GM19043 (cell line): Measurements from ENCODE around the gene DNAJC3.
"Not testable (repeated sequence)": the region's sequence is repeated elsewhere in the genome, so short reads cannot be mapped to it uniquely, and the experiment has no call there.

Experiments
- ATAC-seq: cut with Tn5 transposase; IDR thresholded peaks from one replicate; pipeline ENCODE4 v1.9.1; 2021; ENCODE audit warnings: low read depth; ENCODE audit not compliant: unreplicated experiment

DNAJC3 gene

DNA sequence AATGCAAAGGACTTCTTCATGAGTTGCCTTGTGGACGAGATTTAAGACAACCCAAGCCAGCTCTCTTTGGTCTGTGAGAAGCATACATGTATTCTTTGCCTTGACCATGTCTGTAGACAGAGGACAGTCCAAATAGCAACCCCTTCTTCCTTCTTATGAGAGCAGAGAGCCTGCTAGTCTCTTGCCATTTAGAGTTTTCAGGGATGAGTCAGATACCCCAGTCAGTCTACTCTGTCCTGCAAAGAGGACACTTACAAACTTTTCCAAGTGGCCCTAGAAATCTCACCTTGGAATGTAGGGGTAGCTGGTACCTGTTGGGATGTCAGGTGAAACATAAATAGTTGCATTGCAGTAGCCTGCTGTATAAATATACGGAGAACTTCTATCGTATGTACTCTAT, 36.7 kb downstream of the DNAJC3 start:
- ATAC-seq, result no peak

- no peak for ATAC-seq
Observed at GRCh38 chr13:95714142-95714832, 37.3 kb downstream of the DNAJC3 start.

DNA sequence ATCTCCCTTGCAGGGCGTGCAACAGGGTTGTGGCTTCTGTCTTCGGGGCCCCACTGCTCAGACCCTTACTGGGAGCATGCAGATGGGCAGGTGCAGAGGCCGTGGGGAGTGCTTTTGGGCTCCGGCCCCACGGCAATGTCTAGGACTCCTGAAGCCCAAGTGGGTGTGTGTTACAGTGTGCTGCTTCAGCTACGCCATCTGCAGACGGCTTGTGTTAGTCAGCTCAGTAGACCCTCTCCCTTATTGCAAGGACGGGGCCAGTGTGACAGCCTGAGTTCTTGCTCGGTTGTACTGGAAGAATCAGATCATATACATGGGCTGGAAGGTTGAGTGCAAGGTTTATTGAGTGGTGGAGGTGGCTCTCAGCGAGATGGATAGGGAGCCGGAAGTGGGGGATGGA, 39.3 kb downstream of the DNAJC3 start:
- no peak for ATAC-seq

DNA sequence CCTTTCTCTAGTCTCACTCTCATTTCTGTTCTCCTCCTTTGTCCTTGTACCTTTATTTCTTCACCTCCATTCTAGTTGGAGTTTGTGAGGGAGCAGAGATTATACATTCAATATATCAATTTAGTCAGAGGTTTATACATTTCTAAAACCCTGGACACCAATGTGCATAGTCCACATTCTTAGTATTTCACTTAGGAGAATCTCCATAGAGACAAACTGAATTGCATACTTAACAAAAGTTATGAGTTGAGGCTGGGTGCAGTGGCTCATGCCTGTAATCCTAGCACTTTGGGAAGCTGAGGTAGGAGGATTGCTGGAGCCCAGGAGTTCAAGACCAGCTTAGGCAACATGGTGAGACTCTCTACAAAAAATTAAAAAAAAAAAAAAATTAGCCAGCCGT, 45.3 kb downstream of the DNAJC3 start:
- ATAC-seq, result no peak

DNA sequence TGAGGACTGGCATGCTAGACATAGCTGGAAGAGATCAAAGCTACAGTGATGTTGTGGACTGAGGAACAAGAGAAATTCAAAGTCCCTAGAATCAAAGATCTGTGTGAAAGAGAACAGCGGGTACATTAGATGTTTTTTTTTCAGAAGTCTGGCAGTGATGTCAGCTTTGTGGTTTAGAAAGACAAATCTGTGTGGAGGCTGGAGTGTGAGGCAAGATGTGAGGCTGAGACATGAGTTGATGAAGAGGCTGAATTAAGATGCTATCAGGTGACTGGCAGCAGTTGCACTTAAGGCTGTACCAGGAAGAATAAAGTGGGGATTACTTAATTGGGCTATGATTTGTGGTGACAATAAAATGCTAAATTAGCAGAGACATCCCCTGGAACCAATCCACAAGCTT, 46.5 kb downstream of the DNAJC3 start:
- ATAC-seq, result no peak

- ATAC-seq, result no peak
Observed at GRCh38 chr13:95724252-95724651, 47.3 kb downstream of the DNAJC3 start.

DNA sequence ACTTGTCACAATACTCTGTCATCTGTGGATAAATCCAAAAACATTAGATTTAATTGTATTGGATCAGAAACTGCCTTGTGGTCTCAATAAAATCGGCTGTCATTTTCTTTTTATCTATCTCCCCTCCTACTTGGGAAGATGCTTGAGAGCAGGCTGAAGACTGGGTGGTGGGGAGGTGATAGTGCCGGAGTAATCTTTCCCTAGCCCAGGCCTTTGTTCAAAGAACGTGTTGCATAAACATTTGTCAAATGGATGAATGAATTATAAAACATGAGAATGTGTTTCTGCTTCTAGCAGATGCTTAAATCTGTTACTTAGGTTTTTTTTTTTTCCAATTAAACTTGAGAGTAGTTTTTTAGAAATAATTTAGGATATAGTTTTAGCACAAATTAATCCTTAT, 49.9 kb downstream of the DNAJC3 start:
- no peak for ATAC-seq

- no peak for ATAC-seq
Observed at GRCh38 chr13:95728957-95729356, 52.0 kb downstream of the DNAJC3 start.

- ATAC-seq, result no peak
Observed at GRCh38 chr13:95734124-95734523, 57.2 kb downstream of the DNAJC3 start.

GRCh38 chr13:95740071-95740978, 63.4 kb downstream of the DNAJC3 start:
- ATAC-seq, result not testable (repeated sequence)

GRCh38 chr13:95740979-95741320, 64.0 kb downstream of the DNAJC3 start:
- ATAC-seq, result no peak

DNA sequence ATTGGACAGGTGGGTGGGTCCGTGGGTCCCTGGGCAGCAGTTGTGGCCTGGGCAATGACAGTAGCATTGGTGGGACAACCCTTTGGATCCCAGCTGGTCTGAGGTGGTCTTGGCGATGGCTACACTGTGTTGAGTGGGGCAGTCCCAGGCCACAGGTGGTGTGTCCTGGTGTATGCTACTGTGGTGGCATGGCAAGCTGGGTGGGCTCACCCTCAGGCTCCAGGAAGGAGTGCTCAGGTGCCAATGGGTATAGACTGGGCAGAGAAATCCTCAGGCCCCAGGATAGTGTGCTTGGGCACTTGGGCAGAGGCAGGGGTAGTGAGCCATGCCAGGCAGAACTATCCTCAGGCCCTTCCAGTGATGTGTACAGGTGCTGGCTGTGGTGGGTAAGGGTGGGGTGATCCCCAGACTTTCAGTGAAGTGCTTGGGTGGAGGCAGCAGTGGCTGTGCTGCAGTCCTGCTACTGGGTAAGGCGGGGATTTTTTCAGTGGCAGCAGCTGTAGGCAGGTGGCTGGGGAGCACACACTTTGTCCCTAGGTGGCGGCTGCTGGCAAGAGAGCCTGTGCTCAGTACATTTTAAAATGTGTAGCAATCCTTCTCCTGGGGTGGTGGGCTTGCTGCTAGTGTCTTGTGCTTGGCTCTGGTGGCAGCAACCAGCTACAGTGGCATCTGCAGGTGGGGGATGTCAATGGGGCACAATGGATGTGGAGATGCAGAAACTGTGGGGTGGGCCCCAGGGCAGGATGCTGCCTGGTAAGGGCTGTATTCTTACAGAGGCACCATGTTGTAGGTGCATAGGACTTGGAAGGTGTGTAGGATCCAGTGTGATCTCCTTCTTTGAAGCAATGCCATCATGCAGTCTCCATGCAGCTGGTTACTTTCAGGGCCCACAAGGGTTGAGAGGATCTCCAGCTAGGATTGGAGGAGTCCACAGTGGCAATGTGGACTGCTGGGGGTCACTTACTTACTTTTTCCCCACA, 64.9 kb downstream of the DNAJC3 start:
- no peak for ATAC-seq

DNA sequence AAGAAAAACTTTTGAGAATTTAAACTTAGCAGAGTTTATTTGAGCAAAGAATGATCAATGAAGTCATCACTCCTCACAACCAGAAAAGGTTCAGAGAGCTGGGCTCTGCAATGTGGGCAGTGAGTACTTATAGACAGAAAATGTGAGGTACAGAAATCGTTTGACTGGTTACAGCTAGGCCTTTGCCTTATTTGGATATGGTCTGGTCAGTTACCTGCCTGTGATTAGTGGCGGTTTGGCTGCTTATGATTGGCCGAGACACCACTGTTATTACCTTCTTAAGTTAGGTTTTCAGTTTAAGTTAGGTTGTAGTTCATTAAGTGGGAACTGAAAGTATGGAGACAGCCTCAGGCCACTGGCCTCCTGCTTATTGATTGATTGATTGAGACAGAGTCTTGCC, 66.3 kb downstream of the DNAJC3 start:
- ATAC-seq, result no peak

DNA sequence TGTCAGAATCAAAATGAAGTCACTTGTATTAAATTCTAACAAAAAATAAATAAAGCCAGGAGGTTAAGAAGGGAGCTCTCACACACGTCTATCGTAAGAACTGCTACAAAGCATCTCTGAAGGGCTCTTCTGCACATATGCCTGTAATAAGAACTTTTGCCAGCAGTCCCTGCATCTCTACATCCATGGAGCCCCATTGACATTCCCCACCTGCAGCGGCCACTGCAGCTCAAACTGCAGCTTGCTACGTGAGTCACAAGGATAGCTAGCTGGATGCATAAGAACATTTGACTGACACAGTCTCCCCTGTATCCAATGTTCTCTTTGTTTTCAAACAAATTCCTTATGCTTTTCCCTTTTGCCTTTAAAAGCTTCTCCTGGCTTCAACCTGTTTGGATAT, 68.3 kb downstream of the DNAJC3 start:
- ATAC-seq, result no peak

DNA sequence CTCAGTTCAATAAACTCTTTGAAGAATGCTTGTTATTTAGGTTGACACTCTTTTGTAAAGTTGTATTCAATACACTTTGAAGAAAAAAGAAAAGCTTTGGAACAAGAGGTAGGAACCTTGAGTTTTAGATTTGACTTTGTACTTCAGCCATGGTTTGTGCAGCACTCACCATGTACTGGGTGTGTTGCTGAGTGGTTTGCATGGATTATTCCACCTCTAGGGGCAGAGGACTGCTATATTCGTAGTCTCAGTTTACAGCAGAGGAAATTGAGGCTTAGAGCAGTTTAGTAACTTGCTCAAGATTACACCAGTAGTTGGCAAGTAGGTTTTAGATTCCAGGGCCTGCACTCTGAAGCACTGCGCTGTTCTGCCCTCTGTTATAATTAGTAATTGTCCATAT, 68.8 kb downstream of the DNAJC3 start:
- ATAC-seq, result no peak

DNA sequence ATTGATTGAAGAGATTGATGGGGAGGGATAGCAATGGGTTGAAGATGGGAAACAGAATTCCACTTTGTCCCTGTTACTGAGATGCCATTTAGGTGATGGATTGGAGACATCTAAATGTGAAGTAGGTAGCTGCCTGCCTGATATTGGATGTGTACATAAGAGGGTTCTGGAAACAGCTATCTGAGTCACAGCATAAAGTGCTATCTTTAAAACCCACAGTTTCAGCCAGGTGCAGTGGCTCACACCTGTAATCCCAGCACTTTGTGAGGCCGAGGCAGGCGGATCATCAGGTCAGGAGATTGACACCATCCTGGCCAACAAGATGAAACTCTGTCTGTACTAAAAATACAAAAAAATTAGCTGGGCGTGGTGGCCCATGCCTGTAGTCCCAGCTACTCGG, 72.6 kb downstream of the DNAJC3 start:
- no peak for ATAC-seq

- ATAC-seq, result no peak
Observed at GRCh38 chr13:95752677-95753076, 75.7 kb downstream of the DNAJC3 start.

- no peak for ATAC-seq
Observed at GRCh38 chr13:95754069-95754468, 77.1 kb downstream of the DNAJC3 start.

- no peak for ATAC-seq
Observed at GRCh38 chr13:95756072-95756471, 79.1 kb downstream of the DNAJC3 start.

- not testable (repeated sequence) for ATAC-seq
Observed at GRCh38 chr13:95762626-95763025, 85.7 kb downstream of the DNAJC3 start.

- ATAC-seq, result no peak
Observed at GRCh38 chr13:95763601-95764000, 86.7 kb downstream of the DNAJC3 start.
